Liver (tissue), 3 donors: Measurements from ENCODE around the gene ZSCAN22.

Experiments used
- ATF3 ChIP-seq: IDR thresholded peaks from 2 replicates; pipeline ENCODE4 v1.6.1; 2016; ENCODE audit warnings: antibody characterized with exemption
- CTCF ChIP-seq: fragments of 150-350 bp; IDR thresholded peaks from 2 replicates; pipeline ENCODE4 v1.5.1; 2017; ENCODE audit warnings: improper control_type of control experiment, low read depth, low read length; ENCODE audit not compliant: missing input control
- FOXA1 ChIP-seq: IDR thresholded peaks from 2 replicates; pipeline ENCODE4 v1.6.1; 2016; ENCODE audit warnings: antibody characterized with exemption
- FOXA2 ChIP-seq: IDR thresholded peaks from 2 replicates; pipeline ENCODE4 v1.6.1; 2016; ENCODE audit warnings: antibody characterized with exemption
- GABPA ChIP-seq, 2 donors: IDR thresholded peaks in 1 of 2; conservative IDR thresholded peaks in 1 of 2; 2 replicates each; pipeline ENCODE4 v1.6.1; 2016; ENCODE audit warnings: antibody characterized with exemption in 2 of 2, mild to moderate bottlenecking in 1 of 2, moderate library complexity in 1 of 2
- JUND ChIP-seq, 2 donors: IDR thresholded peaks; 2 replicates each; pipeline ENCODE4 v1.6.1; 2016; ENCODE audit warnings: antibody characterized with exemption in 2 of 2
- MAX ChIP-seq: IDR thresholded peaks from 2 replicates; pipeline ENCODE4 v1.6.1; 2016; ENCODE audit warnings: antibody characterized with exemption
- NR2F2 ChIP-seq: IDR thresholded peaks from 2 replicates; pipeline ENCODE4 v1.6.1; 2016; ENCODE audit warnings: antibody characterized with exemption
- REST ChIP-seq: IDR thresholded peaks from 2 replicates; pipeline ENCODE4 v1.6.1; 2016; ENCODE audit warnings: antibody characterized with exemption, mild to moderate bottlenecking
- SP1 ChIP-seq: IDR thresholded peaks from 2 replicates; pipeline ENCODE4 v1.6.1; 2018; ENCODE audit warnings: antibody characterized with exemption, mild to moderate bottlenecking
- TAF1 ChIP-seq: conservative IDR thresholded peaks from 2 replicates; pipeline ENCODE4 v1.6.1; 2016; ENCODE audit warnings: antibody characterized with exemption, mild to moderate bottlenecking
- TF ChIP-seq, protein P1 (sequence below): IDR thresholded peaks from 2 replicates; pipeline ENCODE4 v1.6.1; 2016; ENCODE audit warnings: antibody characterized with exemption
- donor health status: healthy.
- donor health status: healthy.

GRCh38 chr19:58350001-58350861 is 23.4 kb downstream of the ZSCAN22 start:
- no peak for TF ChIP-seq TAF1
- no peak for TF ChIP-seq GABPA (IDR thresholded peaks at IDR 0.05 in 1 of 2, conservative IDR thresholded peaks at IDR 0.05 in 1 of 2)
- no peak for TF ChIP-seq CTCF
- TF ChIP-seq SP1, result no peak
- no peak for TF ChIP-seq JUND (IDR thresholded peaks at IDR 0.05)
- TF ChIP-seq REST, result no peak
- TF ChIP-seq, protein P1, sequence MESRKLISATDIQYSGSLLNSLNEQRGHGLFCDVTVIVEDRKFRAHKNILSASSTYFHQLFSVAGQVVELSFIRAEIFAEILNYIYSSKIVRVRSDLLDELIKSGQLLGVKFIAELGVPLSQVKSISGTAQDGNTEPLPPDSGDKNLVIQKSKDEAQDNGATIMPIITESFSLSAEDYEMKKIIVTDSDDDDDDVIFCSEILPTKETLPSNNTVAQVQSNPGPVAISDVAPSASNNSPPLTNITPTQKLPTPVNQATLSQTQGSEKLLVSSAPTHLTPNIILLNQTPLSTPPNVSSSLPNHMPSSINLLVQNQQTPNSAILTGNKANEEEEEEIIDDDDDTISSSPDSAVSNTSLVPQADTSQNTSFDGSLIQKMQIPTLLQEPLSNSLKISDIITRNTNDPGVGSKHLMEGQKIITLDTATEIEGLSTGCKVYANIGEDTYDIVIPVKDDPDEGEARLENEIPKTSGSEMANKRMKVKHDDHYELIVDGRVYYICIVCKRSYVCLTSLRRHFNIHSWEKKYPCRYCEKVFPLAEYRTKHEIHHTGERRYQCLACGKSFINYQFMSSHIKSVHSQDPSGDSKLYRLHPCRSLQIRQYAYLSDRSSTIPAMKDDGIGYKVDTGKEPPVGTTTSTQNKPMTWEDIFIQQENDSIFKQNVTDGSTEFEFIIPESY, result no peak
- no peak for TF ChIP-seq NR2F2
- TF ChIP-seq FOXA1, result no peak
- TF ChIP-seq ATF3, result no peak
- no peak for TF ChIP-seq MAX
- TF ChIP-seq FOXA2, result no peak
